Suprapubic skin (tissue), 4 donors: ENCODE measurements around the gene TTC1.

Experiments used
- POLR2A ChIP-seq, 2 donors: fragments of 450-650 bp; IDR thresholded peaks; one replicate each; pipeline ENCODE4 v1.6.1; 2017; ENCODE audit warnings: antibody characterized with exemption in 2 of 2, mild to moderate bottlenecking in 2 of 2, moderate library complexity in 2 of 2
- POLR2AphosphoS5 ChIP-seq, 3 donors: sonication (generic); formaldehyde crosslinking; IDR thresholded peaks; one replicate each; pipeline ENCODE4 v1.6.1; 2017; ENCODE audit warnings: antibody characterized with exemption in 3 of 3

DNA sequence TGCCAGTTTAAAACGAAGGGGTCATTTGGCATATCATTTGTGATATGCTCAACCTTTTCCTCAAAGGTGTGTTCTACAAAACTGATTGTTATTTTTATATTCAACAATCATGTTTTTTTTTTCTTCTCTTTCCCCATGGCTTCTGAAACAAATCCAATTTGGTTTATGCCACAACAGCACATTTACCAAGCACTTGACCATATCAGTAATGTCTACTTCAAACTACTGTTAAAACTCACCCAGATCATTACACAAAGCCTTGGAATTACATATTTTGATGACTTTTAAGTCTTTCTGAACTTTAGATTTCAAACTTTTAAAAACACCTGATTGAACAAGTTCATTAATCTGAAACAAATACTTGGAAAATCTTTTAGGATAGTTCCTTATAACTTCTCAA, 81.1 kb downstream of the TTC1 start:
- TF ChIP-seq POLR2AphosphoS5 (IDR thresholded peaks at IDR 0.05) (no peak), POLR2A (IDR thresholded peaks at IDR 0.05) (no peak)
